Activated naive CD4-positive, alpha-beta T cell treated with anti-CD3 and anti-CD28 coated beads, Interleukin-2, amount 50 U/mL, for 24 hours (primary cell): ENCODE measurements around the gene HDAC1.
"Not testable (repeated sequence)": the region's sequence is repeated elsewhere in the genome, so short reads cannot be mapped to it uniquely, and the experiment has no call there.

Experiments used
- H3K27ac Mint-ChIP-seq: one replicate; pipeline ENCODE4 v1.8.0; 2021; ENCODE audit warnings: mild to moderate bottlenecking, mixed read lengths
- H3K27me3 Mint-ChIP-seq: one replicate; pipeline ENCODE4 v1.8.0; 2021; ENCODE audit warnings: mixed read lengths
- H3K36me3 Mint-ChIP-seq: one replicate; pipeline ENCODE4 v1.8.0; 2021; ENCODE audit warnings: mixed read lengths
- H3K4me1 Mint-ChIP-seq: one replicate; pipeline ENCODE4 v1.8.0; 2021; ENCODE audit warnings: mixed read lengths
- H3K4me3 Mint-ChIP-seq: one replicate; pipeline ENCODE4 v1.8.0; 2021; ENCODE audit warnings: mild to moderate bottlenecking, mixed read lengths
- H3K9me3 Mint-ChIP-seq: one replicate; pipeline ENCODE4 v1.8.0; 2021; ENCODE audit warnings: mixed read lengths

Gene HDAC1

GRCh38 chr1:32346532-32347157 is 54.8 kb downstream of the HDAC1 start:
- H3K4me1 Mint-ChIP-seq: peaks cover 48% of the 10 kb centered on the region
- H3K27me3 Mint-ChIP-seq: no peaks in the 10 kb centered on the region
- no peak overlapping the region for H3K4me3 Mint-ChIP-seq
- H3K9me3 Mint-ChIP-seq: no peaks in the 10 kb centered on the region
- H3K36me3 Mint-ChIP-seq: no peaks in the 10 kb centered on the region
- H3K27ac Mint-ChIP-seq: peak overlapping the region; percentile 25

- Mint-ChIP-seq H3K4me3 (peak overlapping the region; percentile 34), H3K36me3 (no peaks in the 10 kb centered on the region), H3K9me3 (no peaks in the 10 kb centered on the region), H3K27me3 (no peaks in the 10 kb centered on the region), H3K4me1 (peaks cover 61% of the 10 kb centered on the region), H3K27ac (peak overlapping the region; percentile 6)
Observed at GRCh38 chr1:32349211-32349708, 57.4 kb downstream of the HDAC1 start.

DNA sequence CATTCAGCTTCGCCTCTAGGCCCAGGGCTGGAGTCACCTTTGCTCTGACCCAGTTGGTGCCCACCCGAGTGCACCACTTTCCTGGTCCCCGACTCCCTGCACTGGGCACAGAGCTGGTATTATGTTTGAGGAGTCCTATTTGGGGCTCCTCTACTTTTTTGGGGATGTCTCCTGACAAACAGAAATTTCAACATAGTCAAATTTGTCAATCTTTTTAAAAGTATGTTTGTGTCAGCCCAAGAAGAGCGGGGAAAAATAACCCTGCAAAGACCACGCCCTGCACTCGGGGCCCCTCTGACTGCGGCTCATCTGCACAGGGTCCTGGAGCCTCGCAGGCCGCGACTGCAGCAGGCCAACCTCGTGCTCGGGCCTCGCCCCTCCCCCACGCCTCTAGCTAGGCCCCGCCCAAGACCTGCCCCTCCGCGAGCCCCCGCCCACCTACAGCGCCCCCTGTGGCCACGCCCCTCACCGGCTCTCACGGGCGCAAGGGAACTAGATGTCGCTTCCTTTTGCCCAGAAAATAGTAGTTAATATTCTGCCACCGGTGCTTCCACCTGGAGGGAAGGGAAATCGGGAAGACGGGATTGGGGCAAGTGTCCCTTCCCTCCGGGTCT is 59.0 kb downstream of the HDAC1 start:
- Mint-ChIP-seq H3K4me3 (peak overlapping the region; percentile 83), H3K27ac (peak overlapping the region; percentile 56), H3K36me3 (no peaks in the 10 kb centered on the region), H3K9me3 (no peaks in the 10 kb centered on the region), H3K4me1 (peaks cover 50% of the 10 kb centered on the region), H3K27me3 (no peaks in the 10 kb centered on the region)

GRCh38 chr1:32351399-32352238 is 59.7 kb downstream of the HDAC1 start:
- H3K4me3 Mint-ChIP-seq: peak overlapping the region; percentile 83
- H3K27me3 Mint-ChIP-seq: no peaks in the 10 kb centered on the region
- no peaks in the 10 kb centered on the region for H3K36me3 Mint-ChIP-seq
- H3K27ac Mint-ChIP-seq: peak overlapping the region; percentile 46
- no peaks in the 10 kb centered on the region for H3K9me3 Mint-ChIP-seq
- peaks cover 43% of the 10 kb centered on the region for H3K4me1 Mint-ChIP-seq

DNA sequence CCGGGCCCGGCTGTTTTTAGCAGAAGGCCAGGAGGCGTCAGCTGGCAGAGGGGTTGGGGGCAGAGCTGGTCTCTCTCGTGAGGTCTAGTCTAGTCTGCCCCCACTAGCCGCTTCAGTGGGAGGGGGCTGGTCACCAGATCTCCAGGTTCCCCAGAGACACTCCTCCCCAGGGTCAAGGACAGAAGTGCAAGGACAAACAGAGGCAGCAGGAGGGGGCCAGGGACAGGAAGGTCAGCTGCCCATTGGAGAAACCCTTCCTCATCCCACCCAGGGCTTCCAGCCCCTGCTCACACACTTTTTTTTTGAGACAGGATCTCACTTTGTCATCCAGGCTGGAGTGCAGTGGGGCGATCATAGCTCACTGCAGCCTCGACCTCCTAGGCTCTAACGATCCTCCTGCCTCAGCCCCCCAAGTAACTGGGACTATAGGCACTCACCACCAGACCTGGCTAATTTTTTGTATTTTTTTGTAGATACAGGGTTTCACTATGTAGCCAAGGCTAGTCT is 60.4 kb downstream of the HDAC1 start:
- Mint-ChIP-seq H3K4me3 (peak overlapping the region; percentile 66), H3K9me3 (no peaks in the 10 kb centered on the region), H3K27me3 (no peaks in the 10 kb centered on the region), H3K27ac (peak overlapping the region; percentile 77), H3K36me3 (no peaks in the 10 kb centered on the region), H3K4me1 (peaks cover 42% of the 10 kb centered on the region)

DNA sequence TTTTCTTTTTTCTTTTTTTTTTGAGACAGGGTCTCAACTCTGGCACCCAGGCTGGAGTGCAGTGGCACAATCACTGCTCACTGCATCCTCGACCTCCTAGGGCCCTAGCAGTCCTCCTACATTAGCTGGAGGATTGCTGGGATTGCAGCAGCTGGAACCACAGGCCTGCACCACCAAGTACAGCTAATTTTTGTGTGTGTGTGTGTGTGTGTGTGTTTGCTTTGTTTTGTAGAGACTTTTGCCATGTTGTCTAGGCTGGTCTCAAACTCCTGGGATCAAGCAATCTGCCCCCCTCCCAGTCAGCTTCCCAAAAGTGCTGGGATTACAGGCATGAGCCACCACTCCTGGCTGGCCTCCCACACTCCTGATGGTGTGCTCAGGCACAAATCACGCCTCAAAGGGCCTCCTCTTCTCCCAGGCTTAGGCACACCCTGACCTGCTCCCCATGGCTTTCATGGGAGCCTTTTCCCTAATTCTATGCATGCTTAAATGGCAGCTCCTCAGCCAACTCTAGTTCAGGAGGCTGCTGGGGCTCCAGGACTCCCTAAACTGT is 61.0 kb downstream of the HDAC1 start:
- no peaks in the 10 kb centered on the region for H3K9me3 Mint-ChIP-seq
- H3K4me1 Mint-ChIP-seq: peaks cover 42% of the 10 kb centered on the region
- peak overlapping the region; percentile 68 for H3K4me3 Mint-ChIP-seq
- no peaks in the 10 kb centered on the region for H3K36me3 Mint-ChIP-seq
- H3K27ac Mint-ChIP-seq: peak overlapping the region; percentile 68
- H3K27me3 Mint-ChIP-seq: no peaks in the 10 kb centered on the region

GRCh38 chr1:32353431-32353830 is 61.5 kb downstream of the HDAC1 start:
- H3K4me3 Mint-ChIP-seq: peak overlapping the region; percentile 68
- H3K9me3 Mint-ChIP-seq: no peaks in the 10 kb centered on the region
- H3K27ac Mint-ChIP-seq: peak overlapping the region; percentile 68
- H3K27me3 Mint-ChIP-seq: no peaks in the 10 kb centered on the region
- H3K36me3 Mint-ChIP-seq: no peaks in the 10 kb centered on the region
- peaks cover 41% of the 10 kb centered on the region for H3K4me1 Mint-ChIP-seq

GRCh38 chr1:32353886-32354570 is 62.1 kb downstream of the HDAC1 start:
- H3K4me3 Mint-ChIP-seq: peak overlapping the region; percentile 24
- no peaks in the 10 kb centered on the region for H3K27me3 Mint-ChIP-seq
- no peaks in the 10 kb centered on the region for H3K36me3 Mint-ChIP-seq
- H3K9me3 Mint-ChIP-seq: no peaks in the 10 kb centered on the region
- peaks cover 35% of the 10 kb centered on the region for H3K4me1 Mint-ChIP-seq
- no peak overlapping the region for H3K27ac Mint-ChIP-seq

GRCh38 chr1:32355778-32356177 is 63.9 kb downstream of the HDAC1 start:
- H3K27me3 Mint-ChIP-seq, H3K9me3 Mint-ChIP-seq, H3K36me3 Mint-ChIP-seq, H3K4me3 Mint-ChIP-seq, H3K27ac Mint-ChIP-seq: not testable (repeated sequence)
- H3K4me1 Mint-ChIP-seq: peaks cover 30% of the 10 kb centered on the region

GRCh38 chr1:32356478-32356877 is 64.6 kb downstream of the HDAC1 start:
- H3K27me3 Mint-ChIP-seq: no peaks in the 10 kb centered on the region
- H3K27ac Mint-ChIP-seq: no peak overlapping the region
- no peaks in the 10 kb centered on the region for H3K9me3 Mint-ChIP-seq
- no peaks in the 10 kb centered on the region for H3K36me3 Mint-ChIP-seq
- peaks cover 33% of the 10 kb centered on the region for H3K4me1 Mint-ChIP-seq
- no peak overlapping the region for H3K4me3 Mint-ChIP-seq

GRCh38 chr1:32357614-32358013 is 65.7 kb downstream of the HDAC1 start:
- no peak overlapping the region for H3K4me3 Mint-ChIP-seq
- H3K27ac Mint-ChIP-seq: no peak overlapping the region
- no peaks in the 10 kb centered on the region for H3K9me3 Mint-ChIP-seq
- H3K4me1 Mint-ChIP-seq: peaks cover 37% of the 10 kb centered on the region
- peaks cover 3% of the 10 kb centered on the region for H3K36me3 Mint-ChIP-seq
- H3K27me3 Mint-ChIP-seq: no peaks in the 10 kb centered on the region

DNA sequence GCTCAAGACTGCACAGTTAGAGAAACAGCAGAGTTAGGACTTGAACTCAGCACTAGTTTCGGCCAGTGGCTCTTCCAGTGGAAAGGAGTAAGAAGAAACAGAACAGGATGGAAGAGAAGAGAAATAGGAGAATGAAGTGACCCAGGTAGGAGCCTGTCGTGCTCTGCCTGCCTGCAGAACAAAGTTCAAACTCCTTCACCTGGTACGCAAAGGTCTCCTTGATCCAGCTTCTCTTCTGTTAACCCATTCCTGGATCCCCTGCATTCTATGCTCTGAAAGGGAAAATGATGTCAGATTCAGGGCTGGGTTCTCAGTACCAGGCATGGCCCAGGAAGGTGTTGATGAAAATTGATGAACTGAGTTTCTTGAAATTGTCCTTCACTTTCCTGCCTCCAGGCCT is 66.6 kb downstream of the HDAC1 start:
- no peak overlapping the region for H3K4me3 Mint-ChIP-seq
- H3K4me1 Mint-ChIP-seq: peaks cover 34% of the 10 kb centered on the region
- no peaks in the 10 kb centered on the region for H3K9me3 Mint-ChIP-seq
- no peak overlapping the region for H3K27ac Mint-ChIP-seq
- H3K36me3 Mint-ChIP-seq: peaks cover 3% of the 10 kb centered on the region
- no peaks in the 10 kb centered on the region for H3K27me3 Mint-ChIP-seq

DNA sequence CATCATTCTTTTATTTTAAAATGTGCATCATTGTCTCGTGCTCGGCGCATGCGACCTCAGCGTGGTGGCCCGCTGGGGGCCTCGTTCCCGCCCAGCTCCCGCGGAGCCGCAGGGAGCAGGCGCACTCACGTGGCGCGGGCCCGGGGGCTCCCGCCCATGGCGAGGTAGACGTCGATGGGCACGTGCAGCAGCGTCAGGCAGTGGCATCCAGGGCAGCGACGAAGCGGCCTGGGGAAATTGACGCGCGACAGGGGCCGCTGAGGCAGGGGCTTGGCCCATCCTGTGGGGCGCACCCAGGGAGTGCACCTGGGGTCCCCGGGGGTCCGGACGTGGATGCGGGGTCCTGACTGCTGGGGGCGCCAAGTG is 69.4 kb downstream of the HDAC1 start:
- no peak overlapping the region for H3K27ac Mint-ChIP-seq
- no peak overlapping the region for H3K4me3 Mint-ChIP-seq
- peaks cover 5% of the 10 kb centered on the region for H3K36me3 Mint-ChIP-seq
- no peaks in the 10 kb centered on the region for H3K9me3 Mint-ChIP-seq
- peaks cover 26% of the 10 kb centered on the region for H3K4me1 Mint-ChIP-seq
- H3K27me3 Mint-ChIP-seq: no peaks in the 10 kb centered on the region

DNA sequence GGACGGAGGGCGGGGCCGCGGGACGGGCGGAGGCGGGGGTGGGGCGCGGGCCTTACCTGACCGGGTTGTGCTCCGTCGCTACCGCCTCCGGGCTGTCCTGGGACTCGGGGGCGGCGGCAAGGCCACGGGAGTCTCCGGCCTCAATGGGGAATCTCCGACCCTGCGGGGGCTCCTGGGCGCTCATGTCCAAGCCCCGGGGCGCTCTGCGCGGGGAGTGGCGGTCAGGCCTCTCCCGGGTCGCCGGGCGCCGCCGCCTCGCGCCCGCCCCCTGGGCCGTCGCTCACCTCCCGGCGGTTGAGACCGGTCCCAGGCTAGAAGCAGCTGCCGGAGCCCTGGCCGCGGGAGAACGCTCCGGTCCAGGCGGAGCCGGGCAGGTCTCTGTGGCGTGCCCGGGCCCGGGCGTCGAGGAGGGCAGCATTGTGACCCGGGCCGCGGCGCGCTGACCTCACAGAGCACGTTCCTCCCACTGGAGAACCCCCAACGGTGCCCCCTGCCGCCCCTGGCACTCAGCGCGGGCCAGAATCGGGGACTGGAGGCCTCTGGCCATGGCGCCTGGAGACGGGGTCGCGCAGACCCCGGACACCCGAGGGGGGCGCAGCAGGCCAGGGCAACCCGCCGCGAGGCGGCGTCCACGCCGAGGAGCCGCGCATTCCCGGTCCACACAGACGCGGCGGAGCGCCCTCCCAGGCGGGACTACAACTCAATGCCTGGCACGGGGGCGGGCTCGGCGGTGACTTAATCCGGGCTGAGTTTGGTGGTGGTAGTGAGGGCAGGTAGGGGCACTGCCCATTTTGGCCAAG is 70.0 kb downstream of the HDAC1 start:
- Mint-ChIP-seq H3K4me3 (peak overlapping the region; percentile 52), H3K4me1 (peaks cover 26% of the 10 kb centered on the region), H3K27me3 (no peaks in the 10 kb centered on the region), H3K27ac (no peak overlapping the region), H3K9me3 (no peaks in the 10 kb centered on the region), H3K36me3 (peaks cover 5% of the 10 kb centered on the region)
